Measurements from ENCODE around the gene MRPS18A. TPM values are rescaled to one million over a fixed set of nuclear protein-coding genes. Genes with fewer than 3 reads are reported as not detected.

MRPS18A gene
- total and polyA plus RNA-seq, 9 of the 15 experiments (the other 6 are each of a cell fraction or from before 2014, with no cell fraction given) = 87.5 to 243 (median 125) TPM

DNA sequence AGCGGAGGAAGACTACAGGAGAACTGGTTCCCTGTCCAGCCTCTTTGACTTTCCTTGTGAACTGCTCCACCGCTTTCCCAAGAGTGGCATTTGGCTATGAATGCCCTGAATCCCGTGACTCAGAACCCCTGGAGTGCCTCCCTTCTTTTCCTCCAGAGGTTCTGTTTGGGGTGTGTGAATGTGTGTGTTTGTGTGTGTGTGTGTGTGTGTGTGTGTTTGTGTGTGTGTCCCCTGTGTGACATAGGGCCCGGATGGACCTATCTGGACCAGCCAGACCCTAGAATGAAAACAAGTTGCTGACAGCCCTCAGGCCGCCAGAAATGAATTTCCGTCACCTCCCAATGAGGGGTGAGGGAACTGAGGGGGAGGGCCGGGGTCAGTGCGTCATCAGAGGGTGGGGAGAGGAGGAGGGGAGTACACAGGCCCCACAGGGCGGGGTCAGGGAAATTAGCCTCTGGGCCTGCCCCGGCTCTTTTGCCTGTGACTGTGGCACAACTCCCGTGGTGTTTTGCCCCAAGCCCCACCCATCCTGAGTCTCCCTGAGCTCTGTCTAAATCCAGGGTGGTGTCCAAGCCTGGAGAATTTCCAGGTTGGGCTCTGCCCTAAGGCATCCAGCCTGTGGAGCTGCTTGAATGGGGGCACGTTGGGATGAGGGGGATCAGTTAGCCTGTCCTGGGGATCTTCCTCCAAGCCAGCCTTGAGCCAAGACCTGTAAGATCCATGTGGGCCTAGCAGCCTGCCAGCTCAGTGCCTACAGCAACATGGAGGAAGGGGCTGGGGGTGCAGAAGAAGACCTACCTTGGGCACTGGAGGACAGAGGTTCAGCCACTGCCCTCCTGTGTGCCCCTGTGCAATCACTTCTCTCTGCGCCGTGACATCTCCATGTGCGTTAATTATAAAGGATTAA lies 15.2 kb upstream of the MRPS18A start (continued):
- TF ChIP-seq SMARCA4 (IDR thresholded peaks at IDR 0.05) = peak; percentile 95
- no peak for TF ChIP-seq ZNF778 (CRISPR knock-in tag; IDR thresholded peaks at IDR 0.05)
- TF ChIP-seq ZKSCAN1 (IDR thresholded peaks at IDR 0.05; ENCODE audit: low read depth, low read length) = peak; percentile 54; the same call in 1 of the 2 replicates
- TF ChIP-seq RUNX1 (IDR thresholded peaks at IDR 0.05; ENCODE audit: low read depth) = 0 out of 2 replicates have a peak, but pooled peaks have one; percentile 47
- TF ChIP-seq ZNF766 (CRISPR knock-in tag; conservative IDR thresholded peaks at IDR 0.05) = peak; percentile 89
- TF ChIP-seq ZNF184 (CRISPR knock-in tag; IDR thresholded peaks at IDR 0.05) = no peak
- peak; percentile 94 for TF ChIP-seq MEIS2 (IDR thresholded peaks at IDR 0.05; ENCODE audit: partially characterized antibody)
- TF ChIP-seq NELFE (IDR thresholded peaks at IDR 0.05; ENCODE audit: insufficient read depth, insufficient read length) = no peak
- TF ChIP-seq ZNF764 (CRISPR knock-in tag; IDR thresholded peaks at IDR 0.05; ENCODE audit: low read depth) = no peak
- no peak for TF ChIP-seq IRF2 (CRISPR knock-in tag; IDR thresholded peaks at IDR 0.05)
- TF ChIP-seq HCFC1 (IDR thresholded peaks at IDR 0.05; ENCODE audit: low read depth, low read length) = no peak
- TF ChIP-seq ZNF830 (CRISPR knock-in tag; IDR thresholded peaks at IDR 0.05) = no peak
- TF ChIP-seq, protein P1, sequence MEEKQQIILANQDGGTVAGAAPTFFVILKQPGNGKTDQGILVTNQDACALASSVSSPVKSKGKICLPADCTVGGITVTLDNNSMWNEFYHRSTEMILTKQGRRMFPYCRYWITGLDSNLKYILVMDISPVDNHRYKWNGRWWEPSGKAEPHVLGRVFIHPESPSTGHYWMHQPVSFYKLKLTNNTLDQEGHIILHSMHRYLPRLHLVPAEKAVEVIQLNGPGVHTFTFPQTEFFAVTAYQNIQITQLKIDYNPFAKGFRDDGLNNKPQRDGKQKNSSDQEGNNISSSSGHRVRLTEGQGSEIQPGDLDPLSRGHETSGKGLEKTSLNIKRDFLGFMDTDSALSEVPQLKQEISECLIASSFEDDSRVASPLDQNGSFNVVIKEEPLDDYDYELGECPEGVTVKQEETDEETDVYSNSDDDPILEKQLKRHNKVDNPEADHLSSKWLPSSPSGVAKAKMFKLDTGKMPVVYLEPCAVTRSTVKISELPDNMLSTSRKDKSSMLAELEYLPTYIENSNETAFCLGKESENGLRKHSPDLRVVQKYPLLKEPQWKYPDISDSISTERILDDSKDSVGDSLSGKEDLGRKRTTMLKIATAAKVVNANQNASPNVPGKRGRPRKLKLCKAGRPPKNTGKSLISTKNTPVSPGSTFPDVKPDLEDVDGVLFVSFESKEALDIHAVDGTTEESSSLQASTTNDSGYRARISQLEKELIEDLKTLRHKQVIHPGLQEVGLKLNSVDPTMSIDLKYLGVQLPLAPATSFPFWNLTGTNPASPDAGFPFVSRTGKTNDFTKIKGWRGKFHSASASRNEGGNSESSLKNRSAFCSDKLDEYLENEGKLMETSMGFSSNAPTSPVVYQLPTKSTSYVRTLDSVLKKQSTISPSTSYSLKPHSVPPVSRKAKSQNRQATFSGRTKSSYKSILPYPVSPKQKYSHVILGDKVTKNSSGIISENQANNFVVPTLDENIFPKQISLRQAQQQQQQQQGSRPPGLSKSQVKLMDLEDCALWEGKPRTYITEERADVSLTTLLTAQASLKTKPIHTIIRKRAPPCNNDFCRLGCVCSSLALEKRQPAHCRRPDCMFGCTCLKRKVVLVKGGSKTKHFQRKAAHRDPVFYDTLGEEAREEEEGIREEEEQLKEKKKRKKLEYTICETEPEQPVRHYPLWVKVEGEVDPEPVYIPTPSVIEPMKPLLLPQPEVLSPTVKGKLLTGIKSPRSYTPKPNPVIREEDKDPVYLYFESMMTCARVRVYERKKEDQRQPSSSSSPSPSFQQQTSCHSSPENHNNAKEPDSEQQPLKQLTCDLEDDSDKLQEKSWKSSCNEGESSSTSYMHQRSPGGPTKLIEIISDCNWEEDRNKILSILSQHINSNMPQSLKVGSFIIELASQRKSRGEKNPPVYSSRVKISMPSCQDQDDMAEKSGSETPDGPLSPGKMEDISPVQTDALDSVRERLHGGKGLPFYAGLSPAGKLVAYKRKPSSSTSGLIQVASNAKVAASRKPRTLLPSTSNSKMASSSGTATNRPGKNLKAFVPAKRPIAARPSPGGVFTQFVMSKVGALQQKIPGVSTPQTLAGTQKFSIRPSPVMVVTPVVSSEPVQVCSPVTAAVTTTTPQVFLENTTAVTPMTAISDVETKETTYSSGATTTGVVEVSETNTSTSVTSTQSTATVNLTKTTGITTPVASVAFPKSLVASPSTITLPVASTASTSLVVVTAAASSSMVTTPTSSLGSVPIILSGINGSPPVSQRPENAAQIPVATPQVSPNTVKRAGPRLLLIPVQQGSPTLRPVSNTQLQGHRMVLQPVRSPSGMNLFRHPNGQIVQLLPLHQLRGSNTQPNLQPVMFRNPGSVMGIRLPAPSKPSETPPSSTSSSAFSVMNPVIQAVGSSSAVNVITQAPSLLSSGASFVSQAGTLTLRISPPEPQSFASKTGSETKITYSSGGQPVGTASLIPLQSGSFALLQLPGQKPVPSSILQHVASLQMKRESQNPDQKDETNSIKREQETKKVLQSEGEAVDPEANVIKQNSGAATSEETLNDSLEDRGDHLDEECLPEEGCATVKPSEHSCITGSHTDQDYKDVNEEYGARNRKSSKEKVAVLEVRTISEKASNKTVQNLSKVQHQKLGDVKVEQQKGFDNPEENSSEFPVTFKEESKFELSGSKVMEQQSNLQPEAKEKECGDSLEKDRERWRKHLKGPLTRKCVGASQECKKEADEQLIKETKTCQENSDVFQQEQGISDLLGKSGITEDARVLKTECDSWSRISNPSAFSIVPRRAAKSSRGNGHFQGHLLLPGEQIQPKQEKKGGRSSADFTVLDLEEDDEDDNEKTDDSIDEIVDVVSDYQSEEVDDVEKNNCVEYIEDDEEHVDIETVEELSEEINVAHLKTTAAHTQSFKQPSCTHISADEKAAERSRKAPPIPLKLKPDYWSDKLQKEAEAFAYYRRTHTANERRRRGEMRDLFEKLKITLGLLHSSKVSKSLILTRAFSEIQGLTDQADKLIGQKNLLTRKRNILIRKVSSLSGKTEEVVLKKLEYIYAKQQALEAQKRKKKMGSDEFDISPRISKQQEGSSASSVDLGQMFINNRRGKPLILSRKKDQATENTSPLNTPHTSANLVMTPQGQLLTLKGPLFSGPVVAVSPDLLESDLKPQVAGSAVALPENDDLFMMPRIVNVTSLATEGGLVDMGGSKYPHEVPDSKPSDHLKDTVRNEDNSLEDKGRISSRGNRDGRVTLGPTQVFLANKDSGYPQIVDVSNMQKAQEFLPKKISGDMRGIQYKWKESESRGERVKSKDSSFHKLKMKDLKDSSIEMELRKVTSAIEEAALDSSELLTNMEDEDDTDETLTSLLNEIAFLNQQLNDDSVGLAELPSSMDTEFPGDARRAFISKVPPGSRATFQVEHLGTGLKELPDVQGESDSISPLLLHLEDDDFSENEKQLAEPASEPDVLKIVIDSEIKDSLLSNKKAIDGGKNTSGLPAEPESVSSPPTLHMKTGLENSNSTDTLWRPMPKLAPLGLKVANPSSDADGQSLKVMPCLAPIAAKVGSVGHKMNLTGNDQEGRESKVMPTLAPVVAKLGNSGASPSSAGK (IDR thresholded peaks at IDR 0.05) = no peak
- peak; percentile 37; the same call in 1 of the 2 replicates for TF ChIP-seq CBFB (CRISPR knock-in tag; IDR thresholded peaks at IDR 0.05)
- TF ChIP-seq LARP7 (IDR thresholded peaks at IDR 0.05) = peak; percentile 99
- TF ChIP-seq ZNF253 (CRISPR knock-in tag; conservative IDR thresholded peaks at IDR 0.05) = no peak
- no peak for TF ChIP-seq TEAD2 (tag; IDR thresholded peaks at IDR 0.05)
- TF ChIP-seq TRIM24 (IDR thresholded peaks at IDR 0.05) = peak; percentile 83 to 87
